Tibial artery (tissue), 4 donors: ENCODE measurements around the gene MANSC4.

Source experiments
- DNase-seq, 2 donors: peaks; one replicate each; pipeline ENCODE4 v3.0.0-alpha.2; 2019
- H3K27ac ChIP-seq, 2 donors: fragments of 200-600 bp; sonication (generic) in 1 of 2; 1 replicate in 1 of 2; 2 replicates in 1 of 2; pipeline ENCODE4 v1.5.1; 2018 to 2019; ENCODE audit warnings: mild to moderate bottlenecking in 1 of 2
- H3K27me3 ChIP-seq, 2 donors: fragments of 200-600 bp; sonication (generic) in 1 of 2; one replicate each; pipeline versions ENCODE4 v1.5.1 to v1.6.0; 2016 to 2019
- H3K36me3 ChIP-seq, 3 donors: fragments of 200-600 bp; sonication (generic) in 2 of 3; one replicate each; pipeline ENCODE4 v1.5.1; 2016 to 2019; ENCODE audit warnings: mild to moderate bottlenecking in 2 of 3
- H3K4me1 ChIP-seq, 4 donors: fragments of 200-600 bp; sonication (generic) in 2 of 4; 1 replicate in 3 of 4; 2 replicates in 1 of 4; pipeline ENCODE4 v1.5.1; 2016 to 2019
- H3K4me3 ChIP-seq, 2 donors: fragments of 200-600 bp; sonication (generic) in 1 of 2; 1 replicate in 1 of 2; 2 replicates in 1 of 2; pipeline ENCODE4 v1.5.1; 2018 to 2019; ENCODE audit warnings: mild to moderate bottlenecking in 2 of 2
- H3K9me3 ChIP-seq, 3 donors: fragments of 200-600 bp; sonication (generic) in 1 of 3; one replicate each; pipeline ENCODE4 v1.5.1; 2016 to 2019
- CTCF ChIP-seq, 2 experiments: fragments of 200-600 bp in 1 of 2; fragments of 450-650 bp in 1 of 2; IDR thresholded peaks; one replicate each; pipeline ENCODE4 v1.5.1; 2017 to 2019; ENCODE audit warnings: antibody characterized with exemption in 2 of 2, mild to moderate bottlenecking in 1 of 2, moderate library complexity in 1 of 2
- intact Hi-C: fragments of 100-400 bp; cut with DNase I; formaldehyde crosslinking; loops from one replicate; pipeline ENCODE4 v1.15.0; 2023; ENCODE audit warnings: low total_unique reads

The MANSC4 gene

GRCh38 chr12:27771481-27772327 is 8.3 kb downstream of the MANSC4 start:
- Histone ChIP-seq H3K36me3 (no peaks in the 10 kb centered on the region), H3K9me3 (no peaks in the 10 kb centered on the region), H3K27me3 (no peaks in the 10 kb centered on the region), H3K4me1 (no peaks in the 10 kb centered on the region), H3K27ac (no peak overlapping the region), H3K4me3 (no peak overlapping the region)
- intact Hi-C loops = no loop called here
- DNase-seq = no peak
- TF ChIP-seq CTCF (IDR thresholded peaks at IDR 0.05) = no peak

GRCh38 chr12:27769142-27769673 is 10.8 kb downstream of the MANSC4 start:
- intact Hi-C loops = no loop called here
- no peak for TF ChIP-seq CTCF (IDR thresholded peaks at IDR 0.05)
- H3K9me3 ChIP-seq = no peaks in the 10 kb centered on the region
- H3K27ac ChIP-seq = no peak overlapping the region
- no peak for DNase-seq
- no peaks in the 10 kb centered on the region for H3K4me1 ChIP-seq
- no peaks in the 10 kb centered on the region for H3K36me3 ChIP-seq
- no peaks in the 10 kb centered on the region for H3K27me3 ChIP-seq
- no peak overlapping the region for H3K4me3 ChIP-seq

- no peak for TF ChIP-seq CTCF (IDR thresholded peaks at IDR 0.05)
- Histone ChIP-seq H3K4me1 (no peaks in the 10 kb centered on the region), H3K4me3 (no peak overlapping the region)
These were observed 13.4 kb downstream of the MANSC4 start for GRCh38 chr12:27766587-27766986.

GRCh38 chr12:27762757-27763156 is 17.3 kb downstream of the MANSC4 start:
- H3K9me3 ChIP-seq = no peaks in the 10 kb centered on the region
- no peak for DNase-seq
- no peak overlapping the region for H3K4me3 ChIP-seq
- intact Hi-C loops = no loop called here
- no peaks in the 10 kb centered on the region for H3K4me1 ChIP-seq
- H3K27me3 ChIP-seq = no peaks in the 10 kb centered on the region
- H3K36me3 ChIP-seq = peaks cover 0 to 4% (median 0%) of the 10 kb centered on the region in 3 donors
- TF ChIP-seq CTCF (IDR thresholded peaks at IDR 0.05) = no peak
- H3K27ac ChIP-seq = no peak overlapping the region

More at GRCh38 chr12:27766587-27766986, 13.4 kb downstream of the MANSC4 start:
- no peaks in the 10 kb centered on the region for H3K9me3 ChIP-seq
- no peak overlapping the region for H3K27ac ChIP-seq
- H3K36me3 ChIP-seq = no peaks in the 10 kb centered on the region
- DNase-seq = no peak
- intact Hi-C loops = no loop called here
- no peaks in the 10 kb centered on the region for H3K27me3 ChIP-seq

GRCh38 chr12:27756670-27757195 is 23.3 kb downstream of the MANSC4 start:
- no peak for TF ChIP-seq CTCF (IDR thresholded peaks at IDR 0.05)
- no peaks in the 10 kb centered on the region for H3K9me3 ChIP-seq
- H3K36me3 ChIP-seq = peaks cover 11 to 26% (median 17%) of the 10 kb centered on the region in 3 donors
- intact Hi-C loops = no loop called here
- H3K4me1 ChIP-seq = no peaks in the 10 kb centered on the region
- H3K27me3 ChIP-seq = no peaks in the 10 kb centered on the region
- no peak overlapping the region for H3K4me3 ChIP-seq
- DNase-seq = no peak
- no peak overlapping the region for H3K27ac ChIP-seq
